Activated gamma-delta T cell (primary cell): ENCODE results near the gene MRPL22.
"Not testable (repeated sequence)": the region's sequence is repeated elsewhere in the genome, so short reads cannot be mapped to it uniquely, and the experiment has no call there.

Source experiments
- DNase-seq: peaks from one replicate; lab custom pipeline; 2025; lab: John Stamatoyannopoulos, UW

Gene MRPL22

GRCh38 chr5:154940375-154940771 lies 500 bp upstream of the MRPL22 start:
- DNase-seq: no peak

GRCh38 chr5:154943527-154943926 lies 2.7 kb downstream of the MRPL22 start:
- no peak for DNase-seq

- DNase-seq: no peak
Measured at GRCh38 chr5:154944716-154945115, 3.8 kb downstream of the MRPL22 start.

- DNase-seq: no peak
Measured at GRCh38 chr5:154945695-154946301, 4.9 kb downstream of the MRPL22 start.

- no peak for DNase-seq
Measured at GRCh38 chr5:154947778-154948177, 6.9 kb downstream of the MRPL22 start.

- no peak for DNase-seq
Measured at GRCh38 chr5:154948313-154948712, 7.4 kb downstream of the MRPL22 start.

- DNase-seq: no peak
Measured at GRCh38 chr5:154949781-154950180, 8.9 kb downstream of the MRPL22 start.

- DNase-seq: no peak
Measured at GRCh38 chr5:154956712-154957111, 15.8 kb downstream of the MRPL22 start.

GRCh38 chr5:154962494-154962893 lies 21.6 kb downstream of the MRPL22 start:
- DNase-seq: no peak

GRCh38 chr5:154966081-154966841 lies 25.4 kb downstream of the MRPL22 start:
- no peak for DNase-seq

GRCh38 chr5:154966874-154967273 lies 26.0 kb downstream of the MRPL22 start:
- no peak for DNase-seq

- DNase-seq: no peak
Measured at GRCh38 chr5:154967421-154968024, 26.6 kb downstream of the MRPL22 start.

GRCh38 chr5:154968953-154969352 lies 28.1 kb downstream of the MRPL22 start:
- DNase-seq: no peak

GRCh38 chr5:154970759-154971158 lies 29.9 kb downstream of the MRPL22 start:
- no peak for DNase-seq

GRCh38 chr5:154971501-154971900 lies 30.6 kb downstream of the MRPL22 start:
- no peak for DNase-seq

GRCh38 chr5:154972476-154973080 lies 31.7 kb downstream of the MRPL22 start:
- DNase-seq: no peak

- DNase-seq: not testable (repeated sequence)
Measured at GRCh38 chr5:154976082-154976481, 35.2 kb downstream of the MRPL22 start.

- DNase-seq: no peak
Measured at GRCh38 chr5:154977409-154977808, 36.5 kb downstream of the MRPL22 start.

- DNase-seq: not testable (repeated sequence)
Measured at GRCh38 chr5:154978294-154978693, 37.4 kb downstream of the MRPL22 start.

- DNase-seq: no peak
Measured at GRCh38 chr5:154984946-154985516, 44.2 kb downstream of the MRPL22 start.

- no peak for DNase-seq
Measured at GRCh38 chr5:154986151-154986550, 45.3 kb downstream of the MRPL22 start.

- DNase-seq: no peak
Measured at GRCh38 chr5:154989626-154990025, 48.8 kb downstream of the MRPL22 start.
